NCI-H146 (cell line): Measurements from ENCODE around the gene AMH.

Experiments used
- DNase-seq: peaks from one replicate; lab custom pipeline; 2025; lab: John Stamatoyannopoulos, UW

Gene AMH

DNA sequence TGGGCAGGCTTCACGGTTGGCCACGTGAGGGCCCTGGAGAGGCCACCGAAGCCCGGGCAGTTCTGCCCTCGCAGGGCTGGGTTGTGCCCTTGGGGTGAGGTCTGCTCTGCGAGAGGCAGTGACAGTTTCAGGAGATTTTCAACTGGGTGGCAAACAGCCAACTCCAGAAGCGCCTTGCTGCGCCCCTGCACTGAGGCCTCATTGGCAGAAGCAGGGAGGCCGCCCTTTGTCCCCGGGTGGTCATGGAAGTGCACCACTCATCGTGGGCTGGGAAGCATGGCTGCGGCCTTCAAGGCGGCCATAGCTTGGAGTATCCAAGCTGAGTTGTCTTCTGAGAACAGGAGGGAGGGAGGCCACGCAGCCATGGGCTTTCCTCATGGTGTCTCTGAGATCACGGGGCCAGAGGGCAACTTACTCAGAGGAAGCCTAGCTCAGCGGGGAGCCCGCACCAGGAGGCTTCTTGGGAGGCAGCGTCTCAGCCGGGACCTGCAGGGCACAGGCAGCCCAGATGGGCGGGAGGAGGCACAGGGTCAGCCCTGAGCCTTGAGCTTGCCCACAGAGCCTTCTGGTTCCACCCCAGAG lies 27.8 kb upstream of the AMH start:
- no peak for DNase-seq

- no peak for DNase-seq
Observed at GRCh38 chr19:2221918-2222317, 27.2 kb upstream of the AMH start.

DNA sequence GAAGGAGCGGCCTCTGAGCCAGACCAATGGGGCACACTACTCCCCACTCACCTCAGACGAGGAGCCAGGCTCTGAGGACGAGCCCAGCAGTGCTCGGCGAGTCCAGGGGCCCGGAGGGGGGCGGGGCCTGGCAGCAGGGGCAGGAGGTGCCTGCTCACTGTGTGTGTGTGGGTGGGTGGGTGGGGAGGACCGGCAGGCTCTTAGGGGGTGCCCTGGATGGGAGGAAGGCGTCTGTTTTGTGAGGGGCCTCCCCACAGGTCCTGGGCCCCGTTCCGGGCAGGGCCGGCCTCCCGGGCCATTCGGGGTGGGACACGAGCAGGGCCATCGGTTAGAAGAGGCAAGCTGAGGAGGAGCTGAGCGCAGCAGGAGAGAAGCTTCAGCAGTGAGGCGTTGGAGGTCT lies 25.7 kb upstream of the AMH start:
- no peak for DNase-seq

DNA sequence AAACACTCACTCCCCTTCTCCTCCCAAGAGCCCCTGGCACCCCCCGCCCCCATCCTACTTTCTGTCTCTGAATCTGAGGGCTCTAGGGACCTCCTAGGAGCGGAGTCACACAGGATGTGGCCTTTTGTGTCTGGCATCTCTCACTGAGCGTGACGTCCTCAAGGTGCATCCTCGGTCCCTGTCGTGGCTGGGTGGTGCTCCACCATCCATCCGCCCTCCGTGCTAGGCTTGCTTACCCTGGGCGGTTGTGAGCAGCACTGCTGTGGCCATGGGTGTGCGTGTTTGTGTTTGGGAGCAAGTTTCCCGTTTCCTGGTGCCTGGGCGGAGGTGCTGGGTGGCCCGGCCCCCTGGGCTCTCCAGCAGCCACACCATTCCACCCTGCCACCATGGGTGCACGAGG lies 25.2 kb upstream of the AMH start:
- DNase-seq = no peak

DNA sequence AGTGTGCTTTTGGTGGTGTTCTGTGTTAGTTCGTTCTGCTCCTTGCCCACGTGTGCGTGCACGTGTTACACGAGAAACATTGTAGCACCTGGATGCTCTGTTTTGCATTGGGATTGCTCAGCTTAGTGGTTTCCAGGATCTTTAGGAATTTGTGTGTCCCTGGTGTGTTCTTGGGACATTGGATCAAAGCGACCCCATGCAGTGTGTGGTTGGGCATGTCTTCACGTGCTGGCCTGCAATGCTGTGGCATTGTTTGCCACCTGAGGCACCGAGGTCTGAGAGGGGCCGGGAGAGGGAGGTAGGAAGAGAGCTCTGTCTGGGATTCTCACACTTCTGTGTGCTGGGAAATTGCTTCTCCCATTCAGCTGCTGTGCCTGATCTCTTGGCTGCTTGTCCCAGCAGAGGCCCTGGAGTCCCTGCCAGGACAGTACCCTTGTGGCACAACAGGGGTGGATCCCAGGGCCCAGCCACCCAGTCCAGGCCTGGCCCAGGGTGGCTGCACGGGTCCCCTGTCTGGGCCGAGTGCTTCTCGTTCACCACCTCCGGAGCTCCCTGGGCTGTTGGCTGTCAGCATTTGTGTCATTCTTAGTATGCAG lies 24.3 kb upstream of the AMH start:
- DNase-seq = no peak

DNA sequence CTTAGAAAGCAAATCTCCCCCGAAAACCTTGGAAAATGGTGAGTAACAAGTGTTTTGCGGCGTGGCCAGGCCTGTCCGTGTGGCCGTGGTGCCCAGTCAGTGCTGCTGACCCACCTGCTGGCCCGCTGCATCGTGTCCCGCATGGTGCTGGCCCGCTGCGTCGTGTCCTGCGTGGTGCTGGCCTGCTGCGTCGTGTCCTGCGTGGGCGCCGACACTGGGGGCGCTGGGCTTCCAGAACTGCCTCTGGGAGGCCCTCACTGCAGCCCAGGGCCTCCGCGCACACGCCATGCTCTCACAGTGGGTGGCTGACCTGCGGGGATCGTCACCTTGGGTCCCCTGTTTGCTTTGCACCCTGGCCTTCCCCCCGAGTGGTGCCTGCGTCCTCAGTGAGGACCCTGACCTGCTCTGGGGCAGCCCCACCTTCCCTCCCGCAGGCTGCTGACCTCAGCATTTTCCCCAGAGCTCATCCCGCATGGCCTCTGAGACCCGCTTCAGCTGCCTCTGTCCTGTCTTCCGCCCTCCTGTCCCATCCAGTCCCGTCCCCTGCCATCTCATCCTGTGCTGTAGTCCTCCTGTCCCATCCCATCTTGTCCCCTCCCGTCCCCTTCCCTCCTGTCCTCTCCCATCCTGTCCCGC lies 23.6 kb upstream of the AMH start:
- DNase-seq = no peak

DNA sequence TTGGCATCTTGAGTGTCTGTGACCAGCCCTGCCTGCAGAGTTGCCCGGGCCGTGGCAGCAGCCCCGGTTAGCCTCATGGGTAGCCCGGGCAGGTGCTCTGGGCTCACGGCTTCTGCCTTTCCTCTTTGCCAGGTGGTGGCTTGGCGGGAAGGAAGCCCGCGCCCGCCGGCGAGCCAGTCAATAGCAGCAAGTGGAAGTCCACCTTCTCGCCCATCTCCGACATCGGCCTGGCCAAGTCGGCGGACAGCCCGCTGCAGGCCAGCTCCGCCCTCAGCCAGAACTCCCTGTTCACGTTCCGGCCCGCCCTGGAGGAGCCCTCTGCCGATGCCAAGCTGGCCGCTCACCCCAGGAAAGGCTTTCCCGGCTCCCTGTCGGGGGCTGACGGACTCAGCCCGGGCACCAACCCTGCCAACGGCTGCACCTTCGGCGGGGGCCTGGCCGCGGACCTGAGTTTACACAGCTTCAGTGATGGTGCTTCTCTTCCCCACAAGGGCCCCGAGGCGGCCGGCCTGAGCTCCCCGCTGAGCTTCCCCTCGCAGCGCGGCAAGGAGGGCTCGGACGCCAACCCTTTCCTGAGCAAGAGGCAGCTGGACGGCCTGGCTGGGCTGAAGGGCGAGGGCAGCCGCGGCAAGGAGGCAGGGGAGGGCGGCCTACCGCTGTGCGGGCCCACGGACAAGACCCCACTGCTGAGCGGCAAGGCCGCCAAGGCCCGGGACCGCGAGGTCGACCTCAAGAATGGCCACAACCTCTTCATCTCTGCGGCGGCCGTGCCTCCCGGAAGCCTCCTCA lies 22.9 kb upstream of the AMH start:
- no peak for DNase-seq

GRCh38 chr19:2226840-2227360 lies 22.2 kb upstream of the AMH start:
- no peak for DNase-seq

DNA sequence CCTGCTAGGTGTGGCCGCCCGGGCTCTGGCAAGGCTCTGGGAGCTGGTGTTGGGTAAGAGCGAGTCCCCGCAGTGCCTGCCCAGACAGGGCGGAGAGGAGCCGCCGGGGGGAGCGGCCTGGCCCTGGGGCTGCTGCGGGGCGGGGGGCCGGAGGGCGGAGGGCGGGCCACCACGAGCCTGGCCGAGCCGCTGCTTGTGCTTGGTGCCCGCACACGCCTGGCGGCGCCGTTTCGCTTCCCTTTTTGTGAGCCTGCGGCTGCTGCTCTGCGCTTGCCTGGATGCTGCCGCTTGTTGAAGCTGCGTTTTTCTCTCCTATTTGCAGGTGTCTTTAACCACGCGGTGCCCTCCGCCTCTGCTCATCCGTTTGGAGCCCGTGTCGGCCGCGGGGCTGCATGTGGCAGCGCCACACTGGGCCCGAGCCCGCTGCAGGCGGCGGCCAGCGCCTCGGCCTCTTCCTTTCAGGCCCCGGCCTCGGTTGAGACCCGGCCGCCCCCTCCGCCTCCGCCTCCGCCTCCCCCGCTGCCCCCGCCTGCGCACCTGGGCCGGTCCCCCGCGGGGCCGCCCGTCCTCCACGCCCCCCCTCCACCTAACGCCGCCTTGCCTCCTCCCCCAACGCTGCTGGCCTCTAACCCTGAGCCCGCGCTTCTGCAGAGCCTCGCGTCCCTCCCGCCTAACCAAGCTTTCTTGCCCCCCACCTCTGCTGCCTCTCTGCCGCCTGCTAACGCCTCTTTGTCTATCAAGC lies 21.5 kb upstream of the AMH start:
- DNase-seq = no peak

- DNase-seq = no peak
Observed at GRCh38 chr19:2228157-2229030, 20.7 kb upstream of the AMH start.

- no peak for DNase-seq
Observed at GRCh38 chr19:2229103-2230032, 19.8 kb upstream of the AMH start.

DNA sequence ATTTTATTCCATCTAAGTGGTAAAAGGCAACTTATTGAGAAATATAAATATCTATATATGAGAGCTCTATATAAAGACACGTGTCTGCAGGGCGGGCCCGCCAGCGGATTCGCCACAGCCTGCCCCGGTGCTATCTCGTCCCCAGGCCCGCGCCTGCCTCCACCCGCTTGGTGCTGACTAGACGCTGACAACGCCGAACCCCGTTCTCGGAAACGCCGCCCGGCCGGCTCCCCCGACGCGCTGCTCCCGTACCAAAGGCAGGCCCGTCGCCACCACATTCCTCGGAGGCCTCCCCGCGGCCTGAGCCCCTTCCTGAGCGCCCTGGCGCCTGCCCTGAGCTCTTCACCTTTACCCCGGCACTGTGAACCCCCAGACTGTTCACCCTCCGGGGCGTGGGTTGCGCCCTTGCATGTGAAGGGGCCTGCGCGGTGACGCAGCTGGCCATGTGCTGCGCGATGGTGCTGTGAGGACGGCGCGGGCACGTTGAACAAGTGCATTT lies 19.0 kb upstream of the AMH start:
- no peak for DNase-seq

GRCh38 chr19:2230807-2231533 lies 18.2 kb upstream of the AMH start:
- no peak for DNase-seq

DNA sequence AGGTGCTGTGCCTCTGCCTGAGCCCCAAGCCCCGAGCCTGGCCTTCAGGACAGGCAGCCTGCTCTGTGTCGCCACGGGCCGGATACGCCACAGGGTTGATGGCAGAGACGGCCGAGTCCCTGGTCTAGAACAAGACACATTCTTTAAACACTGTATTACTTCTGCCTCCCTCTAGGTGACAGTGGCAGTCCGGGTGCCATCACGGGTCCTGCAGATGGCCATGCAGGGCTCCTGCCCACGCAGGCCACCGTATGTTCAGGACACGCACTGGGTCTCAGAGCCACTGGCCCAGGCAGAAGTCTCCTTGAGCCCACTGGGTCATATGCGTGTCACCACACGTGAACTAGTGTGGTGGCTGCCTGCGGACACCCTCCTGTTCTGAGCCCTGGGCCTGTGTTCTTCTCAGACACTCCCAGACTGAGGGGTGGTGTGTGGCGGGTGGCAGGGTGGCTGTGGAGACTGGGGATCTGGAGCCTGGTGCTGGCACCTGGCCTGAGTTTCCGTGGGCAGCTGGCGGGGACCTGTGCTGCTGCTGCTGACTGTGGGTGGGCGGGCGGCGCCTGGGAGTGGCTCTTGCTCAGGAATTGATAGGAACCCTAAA lies 17.4 kb upstream of the AMH start:
- DNase-seq = no peak

DNA sequence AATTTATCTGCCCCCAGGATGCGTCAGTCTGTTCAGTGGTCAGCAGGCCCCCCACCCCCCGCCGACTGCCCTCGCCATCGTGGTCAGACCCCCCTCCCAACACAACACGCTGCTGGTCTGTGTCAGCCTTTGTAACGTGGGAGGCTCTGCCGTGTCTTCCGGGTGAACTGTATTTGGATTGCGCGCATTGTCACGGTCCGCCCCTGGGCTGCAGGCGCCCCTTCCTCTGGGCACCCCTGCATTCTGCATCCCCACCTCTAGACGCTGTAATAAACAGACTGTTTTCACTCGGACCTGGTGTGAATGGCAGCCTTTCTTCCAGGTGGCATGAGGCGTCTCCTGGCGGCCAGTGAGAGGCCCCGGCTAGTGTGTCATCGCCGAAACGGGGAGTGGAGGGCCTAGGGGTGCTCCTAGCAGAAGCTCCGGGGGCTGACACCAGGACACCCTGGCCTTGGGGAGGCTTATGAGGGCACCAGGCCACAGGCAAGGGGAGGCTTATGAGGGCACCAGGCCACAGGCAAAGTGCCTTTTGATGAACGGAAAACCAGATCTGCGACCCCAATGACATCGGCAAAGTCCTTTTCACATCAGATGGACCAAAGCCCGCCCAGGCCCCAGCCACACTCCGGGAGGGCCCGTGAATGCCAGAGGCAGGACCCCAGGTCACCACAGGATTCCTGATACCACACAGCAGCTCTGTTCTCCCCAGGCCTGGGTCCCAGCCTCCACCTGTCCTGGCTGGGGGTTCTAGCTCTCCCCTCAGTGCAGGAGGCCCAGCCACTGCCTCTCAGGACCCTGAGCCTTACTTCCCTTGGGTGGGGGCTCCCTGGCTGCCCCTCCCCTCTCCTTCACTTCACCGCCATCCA lies 16.6 kb upstream of the AMH start:
- DNase-seq = no peak

DNA sequence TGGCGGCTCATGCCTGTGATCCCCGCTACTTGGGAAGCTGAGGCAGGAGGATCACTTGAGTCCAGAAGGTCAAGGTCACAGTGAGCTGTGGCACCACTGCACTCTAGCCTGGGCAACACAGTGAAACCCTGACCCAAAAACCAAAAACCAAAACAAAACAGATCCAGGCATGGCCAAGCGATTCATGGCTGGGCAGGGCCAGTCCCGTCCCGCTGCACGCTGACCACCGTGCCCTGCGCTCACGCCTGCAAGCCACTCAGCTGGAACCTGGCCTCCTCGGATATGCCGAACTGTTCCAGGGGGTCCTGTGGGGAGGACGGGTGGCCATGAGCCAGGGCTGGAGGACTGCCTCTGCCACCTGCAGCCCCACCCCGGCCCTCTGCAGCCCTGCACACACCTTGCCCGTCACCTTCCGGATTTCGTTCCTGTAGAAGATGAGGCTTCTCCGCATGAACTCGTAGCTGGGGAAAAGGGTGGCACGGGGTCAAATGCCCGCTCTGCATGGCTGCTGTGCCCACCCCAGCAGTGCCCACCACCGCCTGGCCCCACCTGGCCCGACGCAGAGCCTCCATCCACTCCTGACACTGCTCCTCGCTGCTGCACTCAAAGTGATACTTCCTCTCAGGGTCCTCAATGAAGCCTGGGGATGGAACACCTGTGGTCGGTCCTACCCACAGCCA lies 15.4 kb upstream of the AMH start:
- DNase-seq = no peak

GRCh38 chr19:2234996-2235380 lies 14.1 kb upstream of the AMH start:
- no peak for DNase-seq
